Cortex of kidney (tissue), 1 donor: ENCODE measurements around the gene GRIA2.

Experiments
- DNase-seq: peaks from one replicate; lab custom pipeline; 2025; lab: John Stamatoyannopoulos, UW

The GRIA2 gene

GRCh38 chr4:157265281-157265680 lies 44.8 kb downstream of the GRIA2 start:
- no peak for DNase-seq

GRCh38 chr4:157270108-157270507 lies 49.6 kb downstream of the GRIA2 start:
- no peak for DNase-seq

- DNase-seq: no peak
These were observed 50.0 kb downstream of the GRIA2 start for GRCh38 chr4:157270552-157270951.

GRCh38 chr4:157271166-157271869 lies 50.8 kb downstream of the GRIA2 start:
- DNase-seq: no peak

- no peak for DNase-seq
These were observed 60.1 kb downstream of the GRIA2 start for GRCh38 chr4:157280673-157281072.

GRCh38 chr4:157282019-157282418 lies 61.5 kb downstream of the GRIA2 start:
- no peak for DNase-seq

GRCh38 chr4:157287445-157287844 lies 66.9 kb downstream of the GRIA2 start:
- DNase-seq: no peak

GRCh38 chr4:157290622-157291021 lies 70.1 kb downstream of the GRIA2 start:
- no peak for DNase-seq

GRCh38 chr4:157291071-157291470 lies 70.5 kb downstream of the GRIA2 start:
- no peak for DNase-seq

GRCh38 chr4:157293673-157294072 lies 73.1 kb downstream of the GRIA2 start:
- DNase-seq: no peak

- no peak for DNase-seq
These were observed 74.0 kb downstream of the GRIA2 start for GRCh38 chr4:157294575-157294974.

GRCh38 chr4:157300701-157301100 lies 80.2 kb downstream of the GRIA2 start:
- no peak for DNase-seq

GRCh38 chr4:157303471-157303960 lies 83.0 kb downstream of the GRIA2 start:
- DNase-seq: no peak

GRCh38 chr4:157304769-157305168 lies 84.2 kb downstream of the GRIA2 start:
- DNase-seq: no peak

GRCh38 chr4:157312702-157313101 lies 92.2 kb downstream of the GRIA2 start:
- no peak for DNase-seq

GRCh38 chr4:157314906-157315305 lies 94.4 kb downstream of the GRIA2 start:
- no peak for DNase-seq

GRCh38 chr4:157315968-157316367 lies 95.4 kb downstream of the GRIA2 start:
- no peak for DNase-seq

- DNase-seq: no peak
These were observed 99.6 kb downstream of the GRIA2 start for GRCh38 chr4:157320092-157320491.

GRCh38 chr4:157327666-157328065 lies 107.1 kb downstream of the GRIA2 start:
- DNase-seq: no peak

- no peak for DNase-seq
These were observed 137.4 kb downstream of the GRIA2 start for GRCh38 chr4:157357887-157358286.

- no peak for DNase-seq
These were observed 137.9 kb downstream of the GRIA2 start for GRCh38 chr4:157358439-157358838.

GRCh38 chr4:157358851-157359250 lies 138.3 kb downstream of the GRIA2 start:
- no peak for DNase-seq

- no peak for DNase-seq
These were observed 142.8 kb downstream of the GRIA2 start for GRCh38 chr4:157363360-157363759.

- DNase-seq: no peak
These were observed 151.6 kb downstream of the GRIA2 start for GRCh38 chr4:157372154-157372553.
